ENCODE measurements around the gene PRKCH.

The PRKCH gene

GRCh38 chr14:61488417-61489401, 167.3 kb downstream of the PRKCH start:
- peaks cover 10 to 20% of the 10 kb centered on the region in 2 donors for H3K4me1 Mint-ChIP-seq
- no peak overlapping the region for H3K4me3 Mint-ChIP-seq
- no peaks in the 10 kb centered on the region for H3K27me3 Mint-ChIP-seq
- no peaks in the 10 kb centered on the region for H3K9me3 Mint-ChIP-seq
- DNase-seq = no peak
- no peak overlapping the region for H3K27ac Mint-ChIP-seq
- ATAC-seq (replicated peaks) = no peak
- peaks cover 2 to 4% of the 10 kb centered on the region in 2 donors for H3K36me3 Mint-ChIP-seq

- Mint-ChIP-seq H3K36me3 (peaks cover 2 to 4% of the 10 kb centered on the region in 2 donors), H3K9me3 (no peaks in the 10 kb centered on the region), H3K4me3 (no peak overlapping the region), H3K27me3 (no peaks in the 10 kb centered on the region), H3K27ac (peak overlapping the region; percentile 82), H3K4me1 (peaks cover 10 to 20% of the 10 kb centered on the region in 2 donors)
- no peak for DNase-seq
- ATAC-seq (replicated peaks) = no peak
Measured at GRCh38 chr14:61489512-61489911, 168.1 kb downstream of the PRKCH start.

DNA sequence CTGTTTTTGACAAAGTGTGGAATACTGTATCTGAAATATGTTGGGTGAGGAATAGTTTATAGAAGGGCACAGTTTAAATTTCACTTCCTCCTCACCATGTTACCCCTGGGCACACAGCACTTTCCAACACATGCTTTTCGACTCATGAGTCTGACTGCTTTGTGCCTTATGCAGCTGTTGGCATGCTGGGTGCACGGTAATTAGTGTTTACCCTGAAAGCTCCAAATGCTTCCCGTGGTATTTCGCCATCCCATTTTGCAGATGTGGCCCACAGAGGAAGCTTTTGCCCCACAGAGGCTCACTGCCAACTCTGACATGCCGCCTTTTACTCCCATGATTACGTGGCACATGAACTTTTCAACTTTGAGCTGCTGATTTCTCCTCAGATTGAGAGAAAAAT, 168.6 kb downstream of the PRKCH start:
- DNase-seq (no peak), ATAC-seq (replicated peaks) (peak; percentile 38 to 64)
- Mint-ChIP-seq H3K4me1 (peaks cover 10 to 20% of the 10 kb centered on the region in 2 donors), H3K27ac (peak overlapping the region; percentile 52), H3K4me3 (no peak overlapping the region), H3K36me3 (peaks cover 2 to 4% of the 10 kb centered on the region in 2 donors), H3K27me3 (no peaks in the 10 kb centered on the region), H3K9me3 (no peaks in the 10 kb centered on the region)

GRCh38 chr14:61491224-61491623, 169.8 kb downstream of the PRKCH start:
- no peak for ATAC-seq (replicated peaks)
- no peak for DNase-seq
- Mint-ChIP-seq H3K27ac (no peak overlapping the region), H3K4me1 (peaks cover 10 to 19% of the 10 kb centered on the region in 2 donors), H3K27me3 (no peaks in the 10 kb centered on the region), H3K36me3 (peaks cover 4% of the 10 kb centered on the region in 2 donors), H3K9me3 (no peaks in the 10 kb centered on the region), H3K4me3 (no peak overlapping the region)

- no peaks in the 10 kb centered on the region for H3K9me3 Mint-ChIP-seq
- no peak overlapping the region for H3K27ac Mint-ChIP-seq
- peaks cover 4% of the 10 kb centered on the region in 2 donors for H3K36me3 Mint-ChIP-seq
- DNase-seq (no peak), ATAC-seq (replicated peaks) (no peak)
- no peak overlapping the region for H3K4me3 Mint-ChIP-seq
- H3K4me1 Mint-ChIP-seq = peaks cover 5 to 22% of the 10 kb centered on the region in 2 donors
- H3K27me3 Mint-ChIP-seq = no peaks in the 10 kb centered on the region
Measured at GRCh38 chr14:61491876-61492434, 170.6 kb downstream of the PRKCH start.

GRCh38 chr14:61492474-61492873, 171.1 kb downstream of the PRKCH start:
- H3K27me3 Mint-ChIP-seq = no peaks in the 10 kb centered on the region
- no peak for ATAC-seq (replicated peaks)
- DNase-seq = no peak
- H3K27ac Mint-ChIP-seq = no peak overlapping the region
- no peak overlapping the region for H3K4me3 Mint-ChIP-seq
- peaks cover 0 to 4% of the 10 kb centered on the region in 2 donors for H3K36me3 Mint-ChIP-seq
- H3K4me1 Mint-ChIP-seq = peaks cover 0 to 17% of the 10 kb centered on the region in 2 donors
- H3K9me3 Mint-ChIP-seq = no peaks in the 10 kb centered on the region

DNA sequence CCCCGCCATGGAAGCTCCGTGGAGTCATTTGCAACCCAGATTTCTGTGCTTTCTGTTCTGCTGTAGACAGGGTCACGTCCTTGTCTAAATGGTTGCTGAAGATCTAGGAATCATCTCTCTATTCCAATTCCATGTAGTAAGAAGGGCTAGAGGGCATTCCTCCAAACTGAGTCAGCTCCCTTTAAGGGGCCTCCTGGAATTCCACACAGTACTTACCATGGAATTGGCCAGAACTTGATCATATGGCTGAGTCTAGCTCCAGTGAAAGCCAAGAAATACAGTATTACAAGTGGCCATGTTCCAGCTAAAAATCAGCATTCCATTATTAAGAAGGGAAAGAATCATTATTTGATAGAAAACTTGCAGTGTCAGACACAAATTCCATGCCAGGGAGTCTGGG, 171.9 kb downstream of the PRKCH start:
- H3K27me3 Mint-ChIP-seq = no peaks in the 10 kb centered on the region
- H3K4me3 Mint-ChIP-seq = no peak overlapping the region
- no peaks in the 10 kb centered on the region for H3K9me3 Mint-ChIP-seq
- ATAC-seq (replicated peaks) (no peak), DNase-seq (no peak)
- H3K27ac Mint-ChIP-seq = no peak overlapping the region
- peaks cover 0 to 4% of the 10 kb centered on the region in 2 donors for H3K36me3 Mint-ChIP-seq
- H3K4me1 Mint-ChIP-seq = peaks cover 0 to 17% of the 10 kb centered on the region in 2 donors

GRCh38 chr14:61494018-61494417, 172.6 kb downstream of the PRKCH start:
- no peak for DNase-seq
- peaks cover 0 to 4% of the 10 kb centered on the region in 2 donors for H3K36me3 Mint-ChIP-seq
- no peak overlapping the region for H3K4me3 Mint-ChIP-seq
- H3K4me1 Mint-ChIP-seq = peaks cover 8 to 17% of the 10 kb centered on the region in 2 donors
- no peak for ATAC-seq (replicated peaks)
- H3K27me3 Mint-ChIP-seq = no peaks in the 10 kb centered on the region
- H3K27ac Mint-ChIP-seq = no peak overlapping the region
- no peaks in the 10 kb centered on the region for H3K9me3 Mint-ChIP-seq

- Mint-ChIP-seq H3K9me3 (no peaks in the 10 kb centered on the region), H3K27me3 (no peaks in the 10 kb centered on the region), H3K4me1 (peaks cover 14 to 26% of the 10 kb centered on the region in 2 donors), H3K27ac (no peak overlapping the region), H3K36me3 (peaks cover 0 to 4% of the 10 kb centered on the region in 2 donors), H3K4me3 (no peak overlapping the region)
- ATAC-seq (replicated peaks) = no peak
- DNase-seq = no peak
Measured at GRCh38 chr14:61495809-61496208, 174.4 kb downstream of the PRKCH start.

DNA sequence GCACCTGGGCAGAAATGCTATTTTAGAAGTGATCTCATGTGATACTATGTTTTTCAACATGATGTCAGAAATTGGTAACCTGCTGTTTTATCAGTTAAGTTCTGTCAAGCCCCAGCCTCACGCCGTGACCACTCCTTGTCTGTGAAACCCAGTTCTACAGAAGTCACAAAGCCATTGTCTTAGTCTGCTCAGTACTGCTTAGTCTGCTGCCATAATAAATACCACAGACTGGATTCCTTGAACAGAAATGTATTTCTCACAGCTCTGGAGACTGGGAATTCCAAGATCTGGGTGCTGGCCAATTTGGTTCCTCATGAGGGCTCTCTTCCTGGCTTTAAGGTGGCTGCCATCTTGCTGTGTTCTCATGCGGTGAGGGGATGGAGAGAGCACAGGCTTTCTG, 176.9 kb downstream of the PRKCH start:
- Mint-ChIP-seq H3K27me3 (no peaks in the 10 kb centered on the region), H3K4me1 (peaks cover 30 to 50% of the 10 kb centered on the region in 2 donors), H3K4me3 (no peak overlapping the region), H3K9me3 (no peaks in the 10 kb centered on the region), H3K36me3 (peaks cover 0 to 4% of the 10 kb centered on the region in 2 donors), H3K27ac (no peak overlapping the region)
- ATAC-seq (replicated peaks) (no peak), DNase-seq (no peak)

GRCh38 chr14:61498811-61499210, 177.4 kb downstream of the PRKCH start:
- Mint-ChIP-seq H3K4me1 (peaks cover 35 to 56% of the 10 kb centered on the region in 2 donors), H3K27me3 (no peaks in the 10 kb centered on the region), H3K36me3 (peaks cover 0 to 4% of the 10 kb centered on the region in 2 donors), H3K27ac (no peak overlapping the region), H3K4me3 (no peak overlapping the region), H3K9me3 (no peaks in the 10 kb centered on the region)
- no peak for ATAC-seq (replicated peaks)
- no peak for DNase-seq

- Mint-ChIP-seq H3K27me3 (no peaks in the 10 kb centered on the region), H3K4me3 (no peak overlapping the region), H3K9me3 (no peaks in the 10 kb centered on the region), H3K36me3 (peaks cover 0 to 4% of the 10 kb centered on the region in 2 donors), H3K27ac (no peak overlapping the region), H3K4me1 (peaks cover 36 to 62% of the 10 kb centered on the region in 2 donors)
- ATAC-seq (replicated peaks) (no peak), DNase-seq (no peak)
Measured at GRCh38 chr14:61499991-61500390, 178.6 kb downstream of the PRKCH start.

GRCh38 chr14:61501714-61502458, 180.5 kb downstream of the PRKCH start:
- DNase-seq (peak; percentile 50), ATAC-seq (replicated peaks) (peak; percentile 32 to 41)
- Mint-ChIP-seq H3K27ac (peak overlapping the region; percentile 94), H3K9me3 (no peaks in the 10 kb centered on the region), H3K4me3 (peak overlapping the region; percentile 32 to 48), H3K36me3 (peaks cover 3% of the 10 kb centered on the region in 2 donors), H3K27me3 (no peaks in the 10 kb centered on the region), H3K4me1 (peaks cover 46 to 78% of the 10 kb centered on the region in 2 donors)

GRCh38 chr14:61502459-61503093, 181.2 kb downstream of the PRKCH start:
- Mint-ChIP-seq H3K36me3 (peaks cover 3% of the 10 kb centered on the region in 2 donors), H3K4me3 (peak overlapping the region; percentile 82 to 84)
- DNase-seq = peak; percentile 27

More at GRCh38 chr14:61502459-61503093, 181.2 kb downstream of the PRKCH start:
- Mint-ChIP-seq H3K9me3 (no peaks in the 10 kb centered on the region), H3K4me1 (peaks cover 46 to 85% of the 10 kb centered on the region in 2 donors), H3K27ac (peak overlapping the region; percentile 94), H3K27me3 (no peaks in the 10 kb centered on the region)
- peak; percentile 27 to 60 for ATAC-seq (replicated peaks)

All from stimulated activated naive B cell treated with anti-CD40 and anti-IgM and Interleukin-4, amounts not matched to agents 10 μg/mL and 1 μg/mL and 100 μg/mL, for 72 hours (primary cell).